H9 (cell line): Measurements from ENCODE around the gene SLC51A. TPM values are rescaled to one million over a fixed set of nuclear protein-coding genes. Genes with fewer than 3 reads are reported as not detected.

ENCODE experiments used
- DNase-seq: peaks from one replicate; pipeline ENCODE4 v3.0.0-alpha.2; 2017
- H2AFZ ChIP-seq: one replicate; pipeline ENCODE4 v1.6.1; 2013; ENCODE audit warnings: mild to moderate bottlenecking, low read length, control low read depth, moderate library complexity
- H2AK5ac ChIP-seq: 2 replicates; pipeline ENCODE4 v1.6.1; 2013; ENCODE audit warnings: low read length, control low read depth, mixed read lengths; ENCODE audit not compliant: insufficient read length
- H2BK120ac ChIP-seq: one replicate; pipeline ENCODE4 v1.6.1; 2013; ENCODE audit warnings: low read depth, mild to moderate bottlenecking, low read length, control low read depth, inconsistent platforms; ENCODE audit not compliant: poor library complexity, severe bottlenecking
- H2BK12ac ChIP-seq: 2 replicates; pipeline ENCODE4 v1.6.1; 2013; ENCODE audit warnings: low read length, control low read depth, mixed read lengths, low read depth; ENCODE audit not compliant: insufficient read length
- H2BK15ac ChIP-seq: 2 replicates; pipeline ENCODE4 v1.6.1; 2013; ENCODE audit warnings: low read depth, low read length, control low read depth
- H2BK20ac ChIP-seq: one replicate; pipeline ENCODE4 v1.6.1; 2013; ENCODE audit warnings: low read depth, mild to moderate bottlenecking, low read length, control low read depth, inconsistent platforms; ENCODE audit not compliant: poor library complexity, severe bottlenecking
- H2BK5ac ChIP-seq: 2 replicates; pipeline ENCODE4 v1.6.1; 2013; ENCODE audit warnings: low read length, control low read depth, mixed read lengths; ENCODE audit not compliant: insufficient read length
- H3K14ac ChIP-seq: 2 replicates; pipeline ENCODE4 v1.6.1; 2013; ENCODE audit warnings: low read length, control low read depth; ENCODE audit not compliant: insufficient read depth
- H3K18ac ChIP-seq: 2 replicates; pipeline ENCODE4 v1.6.1; 2013; ENCODE audit warnings: low read depth, mild to moderate bottlenecking, mixed read lengths, low read length, control low read depth; ENCODE audit not compliant: insufficient read length
- H3K23ac ChIP-seq: 2 replicates; pipeline ENCODE4 v1.6.1; 2013; ENCODE audit warnings: low read length, control low read depth, mixed read lengths, low read depth; ENCODE audit not compliant: insufficient read length
- H3K23me2 ChIP-seq: 2 replicates; pipeline ENCODE4 v1.6.1; 2013; ENCODE audit warnings: low read depth, mild to moderate bottlenecking, mixed read lengths, low read length, control low read depth; ENCODE audit not compliant: insufficient read length, poor library complexity, severe bottlenecking
- H3K27ac ChIP-seq: 2 replicates; pipeline ENCODE4 v1.5.1; 2013; ENCODE audit warnings: low read length, control low read depth, mixed read lengths, low read depth; ENCODE audit not compliant: insufficient read length
- H3K27me3 ChIP-seq: 2 replicates; pipeline ENCODE4 v1.6.1; 2013; ENCODE audit warnings: low read length, control low read depth, inconsistent platforms; ENCODE audit not compliant: insufficient read depth
- H3K4ac ChIP-seq: 2 replicates; pipeline ENCODE4 v1.6.1; 2013; ENCODE audit warnings: low read depth, mild to moderate bottlenecking, control low read depth, inconsistent platforms, low read length, moderate library complexity
- H3K4me1 ChIP-seq: 2 replicates; pipeline ENCODE4 v1.6.1; 2013; ENCODE audit warnings: low read length, control low read depth, inconsistent platforms; ENCODE audit not compliant: insufficient read depth
- H3K4me2 ChIP-seq: 2 replicates; pipeline ENCODE4 v1.6.1; 2013; ENCODE audit warnings: low read length, control low read depth, mixed read lengths; ENCODE audit not compliant: insufficient read length, insufficient read depth
- H3K56ac ChIP-seq: 2 replicates; pipeline ENCODE4 v1.6.1; 2013; ENCODE audit warnings: low read depth, mild to moderate bottlenecking, mixed read lengths, low read length, control low read depth; ENCODE audit not compliant: insufficient read length
- H3K79me1 ChIP-seq: 2 replicates; pipeline ENCODE4 v1.6.1; 2013; ENCODE audit warnings: low read depth, mild to moderate bottlenecking, moderate library complexity, low read length, control low read depth, inconsistent platforms; ENCODE audit not compliant: insufficient read depth, poor library complexity, severe bottlenecking
- H3K79me2 ChIP-seq: 2 replicates; pipeline ENCODE4 v1.6.1; 2013; ENCODE audit warnings: low read length, control low read depth, inconsistent platforms; ENCODE audit not compliant: insufficient read depth
- H3K9ac ChIP-seq: 2 replicates; pipeline ENCODE4 v1.6.1; 2013; ENCODE audit warnings: low read length, control low read depth, mixed read lengths; ENCODE audit not compliant: insufficient read length; ENCODE audit errors: extremely low read depth
- H3K9me3 ChIP-seq: one replicate; pipeline ENCODE4 v1.6.1; 2013; ENCODE audit warnings: low read depth, low read length, inconsistent platforms; ENCODE audit not compliant: control insufficient read depth
- H3T11ph ChIP-seq: one replicate; pipeline ENCODE4 v1.6.1; 2013; ENCODE audit warnings: mild to moderate bottlenecking, low read length, control low read depth, inconsistent platforms
- H4K20me1 ChIP-seq: one replicate; pipeline ENCODE4 v1.6.1; 2013; ENCODE audit not compliant: control insufficient read depth, insufficient read length, insufficient read depth
- H4K5ac ChIP-seq: 2 replicates; pipeline ENCODE4 v1.6.1; 2013; ENCODE audit warnings: low read depth, mild to moderate bottlenecking, mixed read lengths, low read length, control low read depth; ENCODE audit not compliant: insufficient read length
- H4K8ac ChIP-seq: replicated peaks from 2 replicates; pipeline ENCODE4 v1.6.1; 2013; ENCODE audit warnings: low read length, control low read depth, mixed read lengths, low read depth; ENCODE audit not compliant: insufficient read length
- H4K91ac ChIP-seq: 2 replicates; pipeline ENCODE4 v1.6.1; 2013; ENCODE audit warnings: low read depth, mild to moderate bottlenecking, moderate library complexity, mixed read lengths, low read length, control low read depth; ENCODE audit not compliant: insufficient read length
- H3K27ac Mint-ChIP-seq, 3 experiments: 2 replicates in 2 of 3; 3 replicates in 1 of 3; pipeline ENCODE4 v1.8.0; 2020 to 2021; ENCODE audit warnings: mixed read lengths in 3 of 3, mild to moderate bottlenecking in 1 of 3, moderate library complexity in 1 of 3
- H3K27me3 Mint-ChIP-seq: 2 replicates; pipeline ENCODE4 v1.8.0; 2021; ENCODE audit warnings: low read depth, mild to moderate bottlenecking, moderate library complexity, mixed read lengths
- H3K36me3 Mint-ChIP-seq, 3 experiments: 2 replicates in 2 of 3; 3 replicates in 1 of 3; pipeline ENCODE4 v1.8.0; 2020 to 2021; ENCODE audit warnings: low read depth in 3 of 3, mixed read lengths in 3 of 3; ENCODE audit not compliant: insufficient read depth in 1 of 3
- H3K4me1 Mint-ChIP-seq, 2 experiments: 2 replicates each; pipeline ENCODE4 v1.8.0; 2020; ENCODE audit warnings: mixed read lengths in 2 of 2
- H3K4me3 Mint-ChIP-seq, 2 experiments: 2 replicates in 1 of 2; 3 replicates in 1 of 2; pipeline ENCODE4 v1.8.0; 2020 to 2021; ENCODE audit warnings: mild to moderate bottlenecking in 2 of 2, mixed read lengths in 2 of 2, moderate library complexity in 1 of 2
- H3K9me3 Mint-ChIP-seq, 2 experiments: 2 replicates in 1 of 2; 3 replicates in 1 of 2; pipeline ENCODE4 v1.8.0; 2020; ENCODE audit warnings: mild to moderate bottlenecking in 2 of 2, mixed read lengths in 2 of 2, moderate library complexity in 1 of 2
- WGBS: extraction: QIAGEN DNeasy Blood & Tissue Kit; methylation state at CpG from one replicate; pipeline ENCODE4 v1.1.7; 2013; ENCODE audit warnings: missing lambda C conversion rate, low lambda C conversion rate, mixed read lengths; ENCODE audit not compliant: insufficient read length; ENCODE audit errors: extremely low coverage; 5-methylcytosine and 5-hydroxymethylcytosine counted together
- total RNA-seq: library from RNA; stranded (reverse); gene quantifications from 2 replicates; pipeline ENCODE4 v1.2.1, GENCODE V29; 2021
- TF ChIP-seq, protein P1 (sequence below): fragments of 200-600 bp; sonication (generic); conservative IDR thresholded peaks from 3 replicates; pipeline ENCODE4 v1.8.0; 2021; ENCODE audit warnings: antibody characterized with exemption, mild to moderate bottlenecking

The SLC51A gene
- total RNA-seq, 1 experiment from 2014 or later: 5.6 TPM

GRCh38 chr3:196198081-196198675 lies 18.2 kb upstream of the SLC51A start:
- no peaks in the 10 kb centered on the region for H4K20me1 ChIP-seq
- no peak overlapping the region for H3K4me2 ChIP-seq
- H4K8ac ChIP-seq: no peak overlapping the region
- H3K56ac ChIP-seq: no peak overlapping the region
- no peaks in the 10 kb centered on the region for H3K36me3 Mint-ChIP-seq
- H3K79me1 ChIP-seq: no peaks in the 10 kb centered on the region
- DNase-seq: no peak
- H3K14ac ChIP-seq: no peak overlapping the region; the same call in 1 of the 2 replicates
- H3K23ac ChIP-seq: no peak overlapping the region
- H4K91ac ChIP-seq: no peak overlapping the region
- H3K79me2 ChIP-seq: no peaks in the 10 kb centered on the region
- WGBS: no CpG with 5 or more reads among the region's 15 CpGs
- H3K4me1 Mint-ChIP-seq: peaks cover 0 to 5% of the 10 kb centered on the region in 2 experiments; a peak in 1 of 4 replicates
- no peak overlapping the region for H3K4me3 Mint-ChIP-seq
- H2BK15ac ChIP-seq: no peak overlapping the region
- no peak overlapping the region for H2AK5ac ChIP-seq
- H3K27ac Mint-ChIP-seq: peak overlapping the region in 1 of 3 experiments; percentile 70; a peak in 2 of 7 replicates
- H3K9ac ChIP-seq: no peak overlapping the region
- no peaks in the 10 kb centered on the region for H3K9me3 ChIP-seq
- no peaks in the 10 kb centered on the region for H3K4me1 ChIP-seq
- no peak overlapping the region for H4K5ac ChIP-seq
- no peak overlapping the region for H3K4ac ChIP-seq
- no peaks in the 10 kb centered on the region for H3K27me3 ChIP-seq
- no peak overlapping the region for H3K18ac ChIP-seq
- H2BK12ac ChIP-seq: no peak overlapping the region
- H3K27ac ChIP-seq: no peak overlapping the region
- H3K9me3 Mint-ChIP-seq: no peaks in the 10 kb centered on the region
- no peak overlapping the region for H2BK20ac ChIP-seq
- no peaks in the 10 kb centered on the region for H3K23me2 ChIP-seq
- H3T11ph ChIP-seq: no peak overlapping the region
- peaks cover 1% of the 10 kb centered on the region; the same call in 1 of the 2 replicates for H3K27me3 Mint-ChIP-seq
- H2BK5ac ChIP-seq: no peak overlapping the region
- no peak overlapping the region for H2AFZ ChIP-seq
- H2BK120ac ChIP-seq: no peak overlapping the region
- TF ChIP-seq, protein P1, sequence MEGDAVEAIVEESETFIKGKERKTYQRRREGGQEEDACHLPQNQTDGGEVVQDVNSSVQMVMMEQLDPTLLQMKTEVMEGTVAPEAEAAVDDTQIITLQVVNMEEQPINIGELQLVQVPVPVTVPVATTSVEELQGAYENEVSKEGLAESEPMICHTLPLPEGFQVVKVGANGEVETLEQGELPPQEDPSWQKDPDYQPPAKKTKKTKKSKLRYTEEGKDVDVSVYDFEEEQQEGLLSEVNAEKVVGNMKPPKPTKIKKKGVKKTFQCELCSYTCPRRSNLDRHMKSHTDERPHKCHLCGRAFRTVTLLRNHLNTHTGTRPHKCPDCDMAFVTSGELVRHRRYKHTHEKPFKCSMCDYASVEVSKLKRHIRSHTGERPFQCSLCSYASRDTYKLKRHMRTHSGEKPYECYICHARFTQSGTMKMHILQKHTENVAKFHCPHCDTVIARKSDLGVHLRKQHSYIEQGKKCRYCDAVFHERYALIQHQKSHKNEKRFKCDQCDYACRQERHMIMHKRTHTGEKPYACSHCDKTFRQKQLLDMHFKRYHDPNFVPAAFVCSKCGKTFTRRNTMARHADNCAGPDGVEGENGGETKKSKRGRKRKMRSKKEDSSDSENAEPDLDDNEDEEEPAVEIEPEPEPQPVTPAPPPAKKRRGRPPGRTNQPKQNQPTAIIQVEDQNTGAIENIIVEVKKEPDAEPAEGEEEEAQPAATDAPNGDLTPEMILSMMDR: no peak
